Measurements from ENCODE around the gene SNX13. TPM values are rescaled to one million over a fixed set of nuclear protein-coding genes. Genes with fewer than 3 reads are reported as not detected.

The SNX13 gene
- polyA plus RNA-seq, result 10 to 100 TPM in 2 of 3 donors, 1 to 10 TPM in 1; 7.7 to 13.3 (median 10.6) TPM

- Mint-ChIP-seq H3K4me1 (peaks cover 43 to 51% of the 10 kb centered on the region in 2 donors), H3K36me3 (no peaks in the 10 kb centered on the region)
Measured at GRCh38 chr7:17940302-17940883, at the start of gene SNX13. Gene SNX13, minus strand, starts transcription at chr7:17940494. Its CDS starts 199 bp downstream, at chr7:17940295.

GRCh38 chr7:17989546-17989945 is 49.3 kb upstream of the SNX13 start:
- H3K27ac Mint-ChIP-seq, result no peak overlapping the region
- no peak for DNase-seq
- no peak overlapping the region for H3K4me3 Mint-ChIP-seq
- no peaks in the 10 kb centered on the region for H3K36me3 Mint-ChIP-seq
- peaks cover 0 to 6% (median 2%) of the 10 kb centered on the region in 3 donors for H3K27me3 Mint-ChIP-seq (ENCODE audit: low read depth in 3 of 3)
- H3K4me1 Mint-ChIP-seq, result no peaks in the 10 kb centered on the region
- no peaks in the 10 kb centered on the region for H3K9me3 Mint-ChIP-seq

More at GRCh38 chr7:17940302-17940883, at the start of gene SNX13:
- peak within 1 kb of the TSS; percentile 93 to 100 (median 98) for H3K27ac Mint-ChIP-seq
- H3K27me3 Mint-ChIP-seq (ENCODE audit: low read depth in 3 of 3), result peaks cover 2 to 9% (median 3%) of the 10 kb centered on the region in 3 donors
- no peaks in the 10 kb centered on the region for H3K9me3 Mint-ChIP-seq
- H3K4me3 Mint-ChIP-seq, result peak within 1 kb of the TSS; percentile 94 to 99 (median 99)
- peak; percentile 87 to 88 (median 88) for DNase-seq

GRCh38 chr7:17988858-17989257 is 48.6 kb upstream of the SNX13 start:
- Mint-ChIP-seq H3K9me3 (no peaks in the 10 kb centered on the region), H3K4me3 (no peak overlapping the region), H3K27ac (no peak overlapping the region), H3K36me3 (no peaks in the 10 kb centered on the region), H3K4me1 (no peaks in the 10 kb centered on the region), H3K27me3 (ENCODE audit: low read depth in 3 of 3) (peaks cover 0 to 6% (median 2%) of the 10 kb centered on the region in 3 donors)
- DNase-seq, result no peak

GRCh38 chr7:17988141-17988540 is 47.8 kb upstream of the SNX13 start:
- Mint-ChIP-seq H3K27me3 (ENCODE audit: low read depth in 3 of 3) (peaks cover 0 to 6% (median 2%) of the 10 kb centered on the region in 3 donors), H3K27ac (no peak overlapping the region), H3K4me3 (no peak overlapping the region), H3K9me3 (no peaks in the 10 kb centered on the region), H3K36me3 (no peaks in the 10 kb centered on the region), H3K4me1 (no peaks in the 10 kb centered on the region)
- DNase-seq, result no peak

- peaks cover 0 to 1% (median 0%) of the 10 kb centered on the region in 3 donors for H3K27me3 Mint-ChIP-seq (ENCODE audit: low read depth in 3 of 3)
- no peak for DNase-seq
- H3K27ac Mint-ChIP-seq, result no peak overlapping the region
- no peak overlapping the region for H3K4me3 Mint-ChIP-seq
- H3K36me3 Mint-ChIP-seq, result no peaks in the 10 kb centered on the region
- no peaks in the 10 kb centered on the region for H3K4me1 Mint-ChIP-seq
- H3K9me3 Mint-ChIP-seq, result peaks cover 0 to 2% (median 0%) of the 10 kb centered on the region in 6 donors
Measured at GRCh38 chr7:17986851-17987250, 46.6 kb upstream of the SNX13 start.

GRCh38 chr7:17985473-17986239 is 45.4 kb upstream of the SNX13 start:
- no peak overlapping the region for H3K27ac Mint-ChIP-seq
- H3K27me3 Mint-ChIP-seq (ENCODE audit: low read depth in 3 of 3), result no peaks in the 10 kb centered on the region

GRCh38 chr7:17984288-17984687 is 44.0 kb upstream of the SNX13 start:
- DNase-seq, result no peak
- no peak overlapping the region for H3K27ac Mint-ChIP-seq
- H3K36me3 Mint-ChIP-seq, result no peaks in the 10 kb centered on the region
- H3K4me3 Mint-ChIP-seq, result no peak overlapping the region
- H3K4me1 Mint-ChIP-seq, result no peaks in the 10 kb centered on the region
- peaks cover 0 to 2% (median 0%) of the 10 kb centered on the region in 6 donors for H3K9me3 Mint-ChIP-seq
- H3K27me3 Mint-ChIP-seq (ENCODE audit: low read depth in 3 of 3), result no peaks in the 10 kb centered on the region

More at GRCh38 chr7:17985473-17986239, 45.4 kb upstream of the SNX13 start:
- no peaks in the 10 kb centered on the region for H3K4me1 Mint-ChIP-seq
- H3K9me3 Mint-ChIP-seq, result peaks cover 0 to 2% (median 0%) of the 10 kb centered on the region in 6 donors
- H3K36me3 Mint-ChIP-seq, result no peaks in the 10 kb centered on the region
- H3K4me3 Mint-ChIP-seq, result no peak overlapping the region
- no peak for DNase-seq

- Mint-ChIP-seq H3K4me1 (no peaks in the 10 kb centered on the region), H3K27ac (no peak overlapping the region), H3K36me3 (no peaks in the 10 kb centered on the region), H3K27me3 (ENCODE audit: low read depth in 3 of 3) (no peaks in the 10 kb centered on the region), H3K4me3 (no peak overlapping the region), H3K9me3 (peaks cover 0 to 2% (median 0%) of the 10 kb centered on the region in 6 donors)
- DNase-seq, result no peak
Measured at GRCh38 chr7:17983221-17984062, 43.1 kb upstream of the SNX13 start.

GRCh38 chr7:17976952-17977351 is 36.7 kb upstream of the SNX13 start:
- no peak for DNase-seq
- Mint-ChIP-seq H3K36me3 (no peaks in the 10 kb centered on the region), H3K27me3 (ENCODE audit: low read depth in 3 of 3) (peaks cover 0 to 4% (median 2%) of the 10 kb centered on the region in 3 donors), H3K4me1 (no peaks in the 10 kb centered on the region), H3K27ac (no peak overlapping the region), H3K9me3 (no peaks in the 10 kb centered on the region), H3K4me3 (no peak overlapping the region)

- Mint-ChIP-seq H3K9me3 (no peaks in the 10 kb centered on the region), H3K36me3 (no peaks in the 10 kb centered on the region), H3K27ac (no peak overlapping the region), H3K27me3 (ENCODE audit: low read depth in 3 of 3) (peaks cover 2 to 4% (median 3%) of the 10 kb centered on the region in 3 donors), H3K4me1 (no peaks in the 10 kb centered on the region), H3K4me3 (no peak overlapping the region)
- no peak for DNase-seq
Measured at GRCh38 chr7:17971411-17971810, 31.1 kb upstream of the SNX13 start.

- H3K4me1 Mint-ChIP-seq, result no peaks in the 10 kb centered on the region
- peaks cover 2 to 3% (median 2%) of the 10 kb centered on the region in 3 donors for H3K27me3 Mint-ChIP-seq (ENCODE audit: low read depth in 3 of 3)
- H3K4me3 Mint-ChIP-seq, result no peak overlapping the region
- no peaks in the 10 kb centered on the region for H3K36me3 Mint-ChIP-seq
- DNase-seq, result no peak
- H3K9me3 Mint-ChIP-seq, result no peaks in the 10 kb centered on the region
- H3K27ac Mint-ChIP-seq, result no peak overlapping the region
Measured at GRCh38 chr7:17968791-17969715, 28.8 kb upstream of the SNX13 start.

- H3K36me3 Mint-ChIP-seq, result no peaks in the 10 kb centered on the region
- no peaks in the 10 kb centered on the region for H3K9me3 Mint-ChIP-seq
- peaks cover 2 to 5% (median 2%) of the 10 kb centered on the region in 3 donors for H3K27me3 Mint-ChIP-seq (ENCODE audit: low read depth in 3 of 3)
- H3K4me3 Mint-ChIP-seq, result no peak overlapping the region
- DNase-seq, result no peak
- H3K4me1 Mint-ChIP-seq, result no peaks in the 10 kb centered on the region
- no peak overlapping the region for H3K27ac Mint-ChIP-seq
Measured at GRCh38 chr7:17966706-17967105, 26.4 kb upstream of the SNX13 start.

GRCh38 chr7:17965603-17966002 is 25.3 kb upstream of the SNX13 start:
- peaks cover 0 to 9% (median 2%) of the 10 kb centered on the region in 3 donors for H3K27me3 Mint-ChIP-seq (ENCODE audit: low read depth in 3 of 3)
- no peak overlapping the region for H3K27ac Mint-ChIP-seq
- H3K9me3 Mint-ChIP-seq, result no peaks in the 10 kb centered on the region
- H3K36me3 Mint-ChIP-seq, result no peaks in the 10 kb centered on the region
- DNase-seq, result no peak
- no peak overlapping the region for H3K4me3 Mint-ChIP-seq
- H3K4me1 Mint-ChIP-seq, result no peaks in the 10 kb centered on the region
